OCI-LY1 (cell line): ENCODE data around the gene GFOD1.
A peak's percentile ranks its signal among the peaks of the same experiment; 100 is the strongest.

Source experiments
- H2AFZ ChIP-seq: fragments of 200-600 bp; sonication (generic), shearing (Covaris generic); 2 replicates; pipeline ENCODE4 v1.6.0; 2014; ENCODE audit warnings: antibody characterized with exemption, mild to moderate bottlenecking, low read length
- H3F3A ChIP-seq: fragments of 200-600 bp; sonication (generic), shearing (Covaris generic); 2 replicates; pipeline ENCODE4 v1.6.0; 2014; ENCODE audit warnings: mild to moderate bottlenecking, antibody characterized with exemption, low read length, moderate library complexity; ENCODE audit not compliant: insufficient read depth
- H3K27ac ChIP-seq: fragments of 200-600 bp; sonication (generic); 2 replicates; pipeline ENCODE4 v1.5.1; 2014; ENCODE audit warnings: low read length, mixed run types, mild to moderate bottlenecking, low read depth; ENCODE audit not compliant: poor library complexity, severe bottlenecking
- H3K27me3 ChIP-seq: fragments of 200-600 bp; sonication (generic); 2 replicates; pipeline ENCODE4 v1.6.0; 2014; ENCODE audit warnings: antibody characterized with exemption, mild to moderate bottlenecking, low read length, moderate library complexity; ENCODE audit not compliant: insufficient read depth
- H3K36me3 ChIP-seq: fragments of 200-600 bp; sonication (generic); 2 replicates; pipeline ENCODE4 v1.6.1; 2014; ENCODE audit warnings: mild to moderate bottlenecking, antibody characterized with exemption, low read length, moderate library complexity, mixed read lengths; ENCODE audit not compliant: insufficient read depth
- H3K4me1 ChIP-seq: fragments of 200-600 bp; sonication (generic); 2 replicates; pipeline ENCODE4 v1.5.1; 2014; ENCODE audit warnings: mild to moderate bottlenecking, low read length, moderate library complexity; ENCODE audit not compliant: insufficient read depth, severe bottlenecking
- H3K4me2 ChIP-seq: fragments of 200-600 bp; sonication (generic), shearing (Covaris generic); 2 replicates; pipeline ENCODE4 v1.6.1; 2014; ENCODE audit warnings: low read length
- H3K4me3 ChIP-seq: fragments of 200-600 bp; sonication (generic); 2 replicates; pipeline ENCODE4 v1.5.1; 2014; ENCODE audit warnings: low read length, low read depth, mild to moderate bottlenecking, mixed read lengths; ENCODE audit not compliant: poor library complexity, severe bottlenecking
- H3K79me2 ChIP-seq: fragments of 200-600 bp; shearing (Covaris generic); 2 replicates; pipeline ENCODE4 v1.6.1; 2016; ENCODE audit warnings: mixed run types, low read length, mixed read lengths; ENCODE audit not compliant: insufficient read depth
- H3K9ac ChIP-seq: fragments of 200-600 bp; sonication (generic), shearing (Covaris generic); 2 replicates; pipeline ENCODE4 v1.6.1; 2014; ENCODE audit warnings: mild to moderate bottlenecking, low read length, mixed read lengths
- H3K9me2 ChIP-seq: fragments of 200-600 bp; sonication (generic), shearing (Covaris generic); 2 replicates; pipeline ENCODE4 v1.6.1; 2014; ENCODE audit warnings: low read depth, mild to moderate bottlenecking, low read length, mixed read lengths
- H3K9me3 ChIP-seq: fragments of 200-600 bp; shearing (Covaris generic); 2 replicates; pipeline ENCODE4 v1.6.1; 2014; ENCODE audit warnings: low read length, mixed read lengths
- H4K20me1 ChIP-seq: fragments of 200-600 bp; sonication (generic), shearing (Covaris generic); 2 replicates; pipeline ENCODE4 v1.6.0; 2016; ENCODE audit warnings: mild to moderate bottlenecking, low read length; ENCODE audit not compliant: insufficient read depth
- EZH2 ChIP-seq: fragments of 200-600 bp; sonication (generic), shearing (Covaris generic); IDR thresholded peaks from 2 replicates; pipeline ENCODE4 v1.8.0; 2017; ENCODE audit warnings: borderline replicate concordance, mixed run types, mild to moderate bottlenecking, antibody characterized with exemption, low read length, moderate library complexity, mixed read lengths
- TF ChIP-seq, protein P1 (sequence below): fragments of 200-600 bp; sonication (generic), shearing (Covaris generic); IDR thresholded peaks from 2 replicates; pipeline ENCODE4 v1.5.1; 2017; ENCODE audit warnings: mild to moderate bottlenecking, antibody characterized with exemption, low read length, moderate library complexity, mixed read lengths

The GFOD1 gene

GRCh38 chr6:13355999-13356785 lies 131.2 kb downstream of the GFOD1 start:
- H3K27me3 ChIP-seq = no peaks in the 10 kb centered on the region
- H3K4me2 ChIP-seq = peak overlapping the region; percentile 54
- H3K27ac ChIP-seq = peak overlapping the region; percentile 62
- H2AFZ ChIP-seq = no peak overlapping the region
- H3K9ac ChIP-seq = 0 out of 2 replicates have a peak overlapping the region, but pooled peaks have one; percentile 5
- no peak for TF ChIP-seq EZH2
- TF ChIP-seq, protein P1, sequence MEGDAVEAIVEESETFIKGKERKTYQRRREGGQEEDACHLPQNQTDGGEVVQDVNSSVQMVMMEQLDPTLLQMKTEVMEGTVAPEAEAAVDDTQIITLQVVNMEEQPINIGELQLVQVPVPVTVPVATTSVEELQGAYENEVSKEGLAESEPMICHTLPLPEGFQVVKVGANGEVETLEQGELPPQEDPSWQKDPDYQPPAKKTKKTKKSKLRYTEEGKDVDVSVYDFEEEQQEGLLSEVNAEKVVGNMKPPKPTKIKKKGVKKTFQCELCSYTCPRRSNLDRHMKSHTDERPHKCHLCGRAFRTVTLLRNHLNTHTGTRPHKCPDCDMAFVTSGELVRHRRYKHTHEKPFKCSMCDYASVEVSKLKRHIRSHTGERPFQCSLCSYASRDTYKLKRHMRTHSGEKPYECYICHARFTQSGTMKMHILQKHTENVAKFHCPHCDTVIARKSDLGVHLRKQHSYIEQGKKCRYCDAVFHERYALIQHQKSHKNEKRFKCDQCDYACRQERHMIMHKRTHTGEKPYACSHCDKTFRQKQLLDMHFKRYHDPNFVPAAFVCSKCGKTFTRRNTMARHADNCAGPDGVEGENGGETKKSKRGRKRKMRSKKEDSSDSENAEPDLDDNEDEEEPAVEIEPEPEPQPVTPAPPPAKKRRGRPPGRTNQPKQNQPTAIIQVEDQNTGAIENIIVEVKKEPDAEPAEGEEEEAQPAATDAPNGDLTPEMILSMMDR = no peak
- peaks cover 5% of the 10 kb centered on the region; the same call in 1 of the 2 replicates for H3F3A ChIP-seq
- peaks cover 42% of the 10 kb centered on the region for H3K4me1 ChIP-seq
- no peaks in the 10 kb centered on the region for H3K9me3 ChIP-seq
- H3K4me3 ChIP-seq = peak overlapping the region; percentile 22
- no peaks in the 10 kb centered on the region for H3K9me2 ChIP-seq
- H3K79me2 ChIP-seq = no peaks in the 10 kb centered on the region
- H3K36me3 ChIP-seq = no peaks in the 10 kb centered on the region
- H4K20me1 ChIP-seq = no peaks in the 10 kb centered on the region

GRCh38 chr6:13355043-13355945 lies 132.1 kb downstream of the GFOD1 start:
- TF ChIP-seq, protein P1 = no peak
- TF ChIP-seq EZH2 = no peak

GRCh38 chr6:13354331-13355042 lies 132.9 kb downstream of the GFOD1 start:
- H3K79me2 ChIP-seq = no peaks in the 10 kb centered on the region
- no peak overlapping the region for H2AFZ ChIP-seq
- H3K9me2 ChIP-seq = no peaks in the 10 kb centered on the region
- TF ChIP-seq, protein P1 = no peak
- no peak for TF ChIP-seq EZH2
- no peaks in the 10 kb centered on the region for H3K27me3 ChIP-seq
- H3K4me1 ChIP-seq = peaks cover 42% of the 10 kb centered on the region
- no peaks in the 10 kb centered on the region for H4K20me1 ChIP-seq
- no peak overlapping the region for H3K9ac ChIP-seq
- H3K36me3 ChIP-seq = no peaks in the 10 kb centered on the region
- peaks cover 5% of the 10 kb centered on the region; the same call in 1 of the 2 replicates for H3F3A ChIP-seq
- H3K9me3 ChIP-seq = no peaks in the 10 kb centered on the region
- H3K4me2 ChIP-seq = no peak overlapping the region
- H3K27ac ChIP-seq = no peak overlapping the region
- H3K4me3 ChIP-seq = no peak overlapping the region

More at GRCh38 chr6:13355043-13355945, 132.1 kb downstream of the GFOD1 start:
- peak overlapping the region; percentile 62 for H3K27ac ChIP-seq
- H3K9ac ChIP-seq = no peak overlapping the region
- H3K4me3 ChIP-seq = peak overlapping the region; percentile 22
- no peaks in the 10 kb centered on the region for H3K9me3 ChIP-seq
- H3K9me2 ChIP-seq = no peaks in the 10 kb centered on the region
- peak overlapping the region; percentile 54 for H3K4me2 ChIP-seq
- H3F3A ChIP-seq = peaks cover 5% of the 10 kb centered on the region; the same call in 1 of the 2 replicates
- no peaks in the 10 kb centered on the region for H3K27me3 ChIP-seq
- H3K4me1 ChIP-seq = peaks cover 42% of the 10 kb centered on the region
- H3K79me2 ChIP-seq = no peaks in the 10 kb centered on the region
- H2AFZ ChIP-seq = no peak overlapping the region
- no peaks in the 10 kb centered on the region for H4K20me1 ChIP-seq
- H3K36me3 ChIP-seq = no peaks in the 10 kb centered on the region
